IPS-NIHi11 (cell line): ENCODE results near the gene PFKFB4.

Experiments
- DNase-seq: peaks from one replicate; pipeline ENCODE4 v3.0.0; 2012; ENCODE audit warnings: mixed read lengths, low spot score

Gene PFKFB4

GRCh38 chr3:48584836-48585235 lies 28.2 kb upstream of the PFKFB4 start:
- DNase-seq, result no peak

GRCh38 chr3:48581621-48582481 lies 25.2 kb upstream of the PFKFB4 start:
- DNase-seq, result no peak

DNA sequence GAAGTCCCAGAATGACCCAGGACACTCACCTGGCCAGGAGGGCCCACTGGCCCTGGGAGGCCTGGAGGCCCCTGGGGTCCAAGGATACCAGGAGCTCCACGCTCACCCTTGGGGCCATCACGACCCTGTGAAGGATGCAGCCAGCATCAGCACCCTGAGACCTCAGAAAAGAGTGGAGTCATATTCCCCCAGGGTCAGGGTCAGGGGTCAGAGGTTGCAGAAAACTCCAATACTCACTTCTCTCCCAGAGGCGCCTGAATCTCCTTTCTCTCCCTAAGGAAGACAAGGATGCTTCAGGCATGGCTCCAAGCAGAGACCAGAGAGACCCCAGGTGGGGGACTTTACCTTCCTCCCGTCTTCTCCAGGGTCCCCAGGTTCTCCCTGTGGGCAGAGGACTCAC lies 20.0 kb upstream of the PFKFB4 start:
- no peak for DNase-seq

GRCh38 chr3:48575366-48575765 lies 18.8 kb upstream of the PFKFB4 start:
- no peak for DNase-seq

GRCh38 chr3:48573973-48574585 lies 17.5 kb upstream of the PFKFB4 start:
- DNase-seq, result no peak

- no peak for DNase-seq
Measured at GRCh38 chr3:48572517-48572916, 15.9 kb upstream of the PFKFB4 start.

- no peak for DNase-seq
Measured at GRCh38 chr3:48571938-48572337, 15.3 kb upstream of the PFKFB4 start.

DNA sequence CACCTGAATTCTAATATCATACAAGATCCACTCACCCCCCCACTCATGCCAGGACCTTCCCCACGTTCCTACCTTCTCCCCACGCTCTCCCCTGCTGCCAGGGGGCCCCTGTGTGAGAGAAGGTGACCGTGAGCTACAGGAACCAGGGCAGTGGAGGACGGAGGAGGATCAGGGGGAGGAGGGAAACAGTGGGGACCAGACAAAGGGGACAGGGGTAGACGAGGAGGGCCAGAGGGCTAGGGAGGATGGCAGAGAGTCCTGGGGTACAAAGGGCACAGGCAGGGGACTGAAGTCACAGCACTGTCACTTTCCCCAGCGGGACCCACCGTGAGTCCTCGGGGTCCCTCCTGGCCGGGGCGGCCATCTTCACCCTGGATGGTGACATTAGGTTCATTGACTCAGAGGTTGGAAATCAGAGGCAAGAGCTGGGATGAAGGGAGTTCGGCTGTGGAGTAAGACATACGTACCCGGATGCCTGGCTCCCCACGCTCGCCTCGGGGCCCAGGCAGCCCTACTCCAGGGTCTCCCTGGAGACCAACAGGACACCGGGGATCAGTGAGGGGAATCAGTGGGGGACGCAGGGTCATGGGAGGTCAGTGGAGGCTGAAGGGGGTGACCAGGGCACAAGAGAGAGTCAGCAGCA lies 13.3 kb upstream of the PFKFB4 start:
- DNase-seq, result no peak

GRCh38 chr3:48569400-48569799 lies 12.8 kb upstream of the PFKFB4 start:
- no peak for DNase-seq

- DNase-seq, result no peak
Measured at GRCh38 chr3:48568476-48568875, 11.9 kb upstream of the PFKFB4 start.

- no peak for DNase-seq
Measured at GRCh38 chr3:48567500-48567899, 10.9 kb upstream of the PFKFB4 start.

- no peak for DNase-seq
Measured at GRCh38 chr3:48567090-48567489, 10.5 kb upstream of the PFKFB4 start.

DNA sequence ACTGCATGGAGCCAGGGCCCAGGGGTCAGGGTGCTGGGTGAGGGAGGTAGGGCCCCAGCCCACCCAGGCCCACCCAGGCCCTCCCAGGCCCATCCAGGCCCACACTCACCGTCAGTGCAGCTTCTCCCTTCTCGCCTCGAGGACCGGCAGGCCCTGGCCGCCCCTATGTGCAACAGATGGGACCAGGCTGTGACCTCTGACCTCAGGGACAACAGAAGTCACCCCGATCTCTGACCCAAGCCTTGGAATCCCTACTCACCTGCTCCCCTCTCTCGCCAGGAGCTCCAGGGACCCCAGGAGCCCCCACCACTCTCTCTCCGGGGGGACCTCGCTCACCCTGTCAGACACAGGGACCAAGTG lies 9.8 kb upstream of the PFKFB4 start:
- no peak for DNase-seq

DNA sequence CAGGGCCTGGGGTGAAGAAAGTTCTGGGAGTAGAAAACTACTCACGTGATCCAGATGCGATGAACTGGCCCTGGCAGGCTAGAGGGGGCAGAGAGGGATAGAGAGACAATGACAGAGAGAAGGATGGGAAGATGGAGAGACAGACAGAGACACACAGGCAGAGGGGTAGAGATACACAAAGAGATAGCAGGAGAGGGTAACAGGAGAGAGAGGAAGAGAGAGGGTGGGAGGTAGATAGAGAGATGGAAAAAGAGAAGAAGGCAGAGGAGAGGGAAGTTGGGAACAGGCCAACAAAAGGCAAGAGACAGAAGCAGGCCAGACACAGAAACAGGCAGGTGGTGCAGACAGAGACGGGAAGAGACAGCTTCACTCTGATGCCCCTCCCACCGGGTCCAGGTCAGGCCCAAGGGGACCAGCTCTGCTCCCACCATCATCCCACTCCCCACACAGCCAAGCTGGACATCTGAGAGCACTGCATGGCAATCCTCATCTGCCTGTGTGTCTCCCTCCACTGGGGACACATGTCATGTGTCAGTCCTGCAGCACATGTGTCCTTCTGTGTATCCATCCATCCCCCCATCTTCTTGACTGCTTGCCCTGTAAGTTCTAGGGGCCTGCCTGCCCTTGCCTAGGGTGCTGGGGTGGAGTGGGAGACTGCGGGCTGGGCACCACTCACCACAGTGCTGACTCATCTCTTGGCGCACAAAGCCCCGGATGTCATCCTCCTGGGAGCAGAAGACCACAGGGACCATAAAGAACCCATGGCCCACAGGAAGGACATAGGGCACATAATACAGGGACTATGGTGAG lies 9.2 kb upstream of the PFKFB4 start:
- DNase-seq, result no peak

- no peak for DNase-seq
Measured at GRCh38 chr3:48565186-48565585, 8.6 kb upstream of the PFKFB4 start.

- DNase-seq, result no peak
Measured at GRCh38 chr3:48564667-48565066, 8.1 kb upstream of the PFKFB4 start.

DNA sequence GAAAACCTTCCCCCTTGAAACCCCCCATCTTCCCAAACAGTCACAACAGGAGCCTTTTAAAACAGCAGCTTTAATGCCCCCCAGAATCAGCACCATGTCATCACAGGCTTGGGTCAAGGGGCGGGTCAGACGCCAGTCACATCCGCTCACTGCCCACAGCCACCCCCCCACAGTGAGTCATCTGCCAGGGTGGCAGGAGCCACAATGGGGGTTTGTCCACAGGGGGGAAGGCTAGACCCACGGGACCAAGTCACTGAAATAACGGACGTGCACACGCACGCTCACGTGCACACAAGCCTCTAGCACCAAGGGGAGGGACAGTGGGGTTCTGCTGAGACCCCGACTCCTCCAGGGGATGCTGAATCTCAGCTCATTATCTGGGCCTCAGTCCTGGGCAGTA lies 7.4 kb upstream of the PFKFB4 start:
- no peak for DNase-seq

GRCh38 chr3:48563382-48563918 lies 6.8 kb upstream of the PFKFB4 start, which contains the start of gene UCN2:
TSS of gene UCN2 (minus strand) at chr3:48563781. CDS start at chr3:48563124, 657 bp downstream.
- no peak for DNase-seq

DNA sequence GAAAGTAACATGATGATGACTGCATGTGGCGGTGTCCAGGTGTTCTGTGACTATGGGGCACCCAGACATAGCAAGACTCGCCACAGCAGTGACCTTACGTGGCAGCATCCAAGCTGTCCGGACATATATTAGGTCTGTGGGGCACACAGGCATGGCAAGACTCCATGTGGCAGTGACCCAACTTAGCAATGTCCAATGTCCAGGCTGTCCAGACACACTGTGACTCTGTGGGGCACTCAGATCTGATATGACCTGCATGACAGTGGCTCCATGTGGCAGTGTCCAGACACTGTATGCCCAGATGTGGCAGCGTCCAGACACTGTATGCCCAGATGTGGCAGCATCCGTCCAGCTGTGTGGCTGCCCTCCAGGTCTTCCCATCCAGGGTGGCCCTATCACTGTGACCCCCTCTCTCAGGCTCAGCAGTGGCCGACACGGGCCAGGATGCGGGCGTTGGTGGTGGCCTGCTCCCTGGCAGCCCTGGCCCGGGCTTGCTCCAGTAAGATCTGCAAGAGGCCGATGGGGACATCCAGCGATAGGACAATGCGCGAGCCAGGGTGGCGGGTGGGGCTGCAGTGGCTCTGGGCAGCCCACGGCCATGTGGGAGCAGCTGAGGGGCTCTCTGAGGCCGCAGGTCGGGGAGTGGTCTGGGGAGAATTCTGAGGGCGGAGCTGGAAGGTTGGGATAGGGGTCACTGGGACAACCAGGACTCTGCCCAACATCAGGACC lies 5.9 kb upstream of the PFKFB4 start:
- no peak for DNase-seq

DNA sequence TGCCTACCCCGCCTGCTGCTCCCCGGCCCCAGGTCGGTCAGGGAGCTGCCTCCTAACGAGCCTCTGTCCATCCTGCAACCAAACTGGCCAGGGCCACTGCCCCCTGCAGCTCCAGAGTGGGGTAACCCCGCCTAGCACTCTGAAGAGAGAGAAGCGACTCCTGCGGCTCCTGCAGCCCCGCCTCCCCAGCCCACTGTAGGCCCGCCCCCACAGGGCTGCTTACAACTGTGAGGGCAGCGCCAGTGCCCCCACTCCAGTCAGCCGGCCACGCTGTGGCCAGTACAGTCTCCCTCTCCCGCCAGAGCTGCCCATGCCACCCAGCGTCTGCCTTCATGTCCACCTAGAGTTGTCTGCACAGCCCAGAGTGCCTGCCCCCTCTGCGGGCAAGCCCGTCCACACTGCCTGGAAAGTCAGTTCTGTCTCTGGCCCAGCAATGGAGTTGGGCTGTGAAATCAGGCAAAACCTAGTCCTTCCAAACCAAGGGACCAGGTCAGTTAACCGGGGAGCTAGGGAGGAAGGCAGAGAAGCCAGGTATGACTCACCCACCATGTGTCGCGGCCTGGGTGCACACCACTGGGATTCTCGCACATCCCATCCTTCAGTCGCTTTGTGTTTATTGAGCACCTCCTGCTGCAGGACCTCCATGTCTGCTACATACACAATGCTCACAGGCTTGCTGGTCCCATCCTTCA lies 4.6 kb upstream of the PFKFB4 start:
- DNase-seq, result peak; percentile 90

DNA sequence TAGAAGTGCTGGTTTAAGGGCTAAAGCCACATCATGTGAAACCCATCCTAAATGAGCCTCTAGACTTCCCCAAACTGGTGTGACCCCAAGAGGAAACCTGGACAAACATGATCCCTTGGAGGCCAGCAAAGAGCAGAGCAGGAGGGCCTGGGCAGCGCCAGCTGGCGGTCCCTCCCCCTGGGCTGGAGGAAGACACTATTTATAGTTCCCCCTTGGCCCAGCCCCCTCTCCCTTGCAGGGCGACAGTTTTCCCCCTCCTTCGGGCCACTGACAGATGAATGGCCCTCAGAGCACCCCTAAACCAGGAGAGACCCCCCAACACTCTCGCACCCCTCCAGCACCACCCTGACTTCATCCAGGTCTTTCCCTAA lies 4.0 kb upstream of the PFKFB4 start:
- DNase-seq, result peak; percentile 13
